Uterus (tissue), 2 donors: ENCODE results near the gene SYNGR1.

Experiments
- POLR2A ChIP-seq, 2 donors: fragments of 450-650 bp; IDR thresholded peaks; one replicate each; pipeline ENCODE4 v1.6.1; 2016; ENCODE audit warnings: antibody characterized with exemption in 2 of 2, mild to moderate bottlenecking in 1 of 2, moderate library complexity in 1 of 2
- TF ChIP-seq, protein P1 (sequence below), 4 experiments: fragments of 200-600 bp in 2 of 4; fragments of 450-650 bp in 2 of 4; sonication (generic) in 2 of 4; IDR thresholded peaks; one replicate each; pipeline ENCODE4 v1.5.1; 2016 to 2019; ENCODE audit warnings: antibody characterized with exemption in 4 of 4, mild to moderate bottlenecking in 2 of 4, moderate library complexity in 1 of 4

DNA sequence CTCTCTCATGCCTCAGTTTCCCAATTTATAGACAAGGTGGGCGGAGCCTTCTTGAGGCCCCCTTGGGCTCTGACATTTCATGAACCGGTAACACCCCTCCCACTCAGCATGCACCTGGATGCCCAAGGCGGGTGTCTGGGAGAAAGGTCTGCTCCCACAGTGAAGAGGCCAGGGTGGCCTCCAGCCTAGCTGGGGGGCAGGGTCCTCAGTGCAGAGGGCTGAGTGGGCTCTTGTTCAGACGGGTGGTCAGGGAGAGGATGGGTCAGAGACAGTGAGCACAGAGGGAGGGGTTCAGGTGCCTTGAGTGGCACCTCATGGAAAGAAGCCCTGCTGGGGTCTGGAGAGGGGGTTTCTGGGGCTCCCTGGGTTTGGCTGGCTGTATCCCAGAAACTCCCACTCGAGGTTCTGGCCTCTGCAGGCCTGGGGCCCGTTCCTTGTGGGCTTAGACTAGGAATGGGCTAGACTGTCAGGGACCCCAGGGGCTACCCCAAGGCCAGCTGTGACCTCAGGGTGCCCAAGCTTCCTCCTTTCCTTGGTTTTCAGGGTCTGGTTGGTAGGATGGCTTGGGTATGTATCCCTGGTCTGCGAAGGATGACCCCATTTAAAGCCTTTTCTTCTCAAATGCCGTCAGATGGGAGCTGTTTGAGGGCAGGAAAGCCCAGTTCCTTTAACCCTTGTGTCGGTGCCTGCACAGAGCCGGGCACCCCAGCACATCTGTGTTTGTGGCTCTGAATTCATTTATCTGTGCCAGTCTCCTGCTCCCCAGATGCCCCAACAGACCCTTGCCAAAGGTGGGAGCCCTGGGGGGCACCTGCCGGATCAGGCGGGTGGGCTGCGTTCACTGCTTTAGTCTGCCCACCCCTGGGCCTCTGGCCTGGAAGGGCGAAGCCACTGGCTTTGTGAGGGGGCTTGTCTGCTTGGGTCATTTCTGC is 1.2 kb downstream of the SYNGR1 start:
- no peak for TF ChIP-seq POLR2A (IDR thresholded peaks at IDR 0.05)
- TF ChIP-seq, protein P1, sequence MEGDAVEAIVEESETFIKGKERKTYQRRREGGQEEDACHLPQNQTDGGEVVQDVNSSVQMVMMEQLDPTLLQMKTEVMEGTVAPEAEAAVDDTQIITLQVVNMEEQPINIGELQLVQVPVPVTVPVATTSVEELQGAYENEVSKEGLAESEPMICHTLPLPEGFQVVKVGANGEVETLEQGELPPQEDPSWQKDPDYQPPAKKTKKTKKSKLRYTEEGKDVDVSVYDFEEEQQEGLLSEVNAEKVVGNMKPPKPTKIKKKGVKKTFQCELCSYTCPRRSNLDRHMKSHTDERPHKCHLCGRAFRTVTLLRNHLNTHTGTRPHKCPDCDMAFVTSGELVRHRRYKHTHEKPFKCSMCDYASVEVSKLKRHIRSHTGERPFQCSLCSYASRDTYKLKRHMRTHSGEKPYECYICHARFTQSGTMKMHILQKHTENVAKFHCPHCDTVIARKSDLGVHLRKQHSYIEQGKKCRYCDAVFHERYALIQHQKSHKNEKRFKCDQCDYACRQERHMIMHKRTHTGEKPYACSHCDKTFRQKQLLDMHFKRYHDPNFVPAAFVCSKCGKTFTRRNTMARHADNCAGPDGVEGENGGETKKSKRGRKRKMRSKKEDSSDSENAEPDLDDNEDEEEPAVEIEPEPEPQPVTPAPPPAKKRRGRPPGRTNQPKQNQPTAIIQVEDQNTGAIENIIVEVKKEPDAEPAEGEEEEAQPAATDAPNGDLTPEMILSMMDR (IDR thresholded peaks at IDR 0.05): no peak
